ENCODE measurements around the gene KCNJ13.

DNA sequence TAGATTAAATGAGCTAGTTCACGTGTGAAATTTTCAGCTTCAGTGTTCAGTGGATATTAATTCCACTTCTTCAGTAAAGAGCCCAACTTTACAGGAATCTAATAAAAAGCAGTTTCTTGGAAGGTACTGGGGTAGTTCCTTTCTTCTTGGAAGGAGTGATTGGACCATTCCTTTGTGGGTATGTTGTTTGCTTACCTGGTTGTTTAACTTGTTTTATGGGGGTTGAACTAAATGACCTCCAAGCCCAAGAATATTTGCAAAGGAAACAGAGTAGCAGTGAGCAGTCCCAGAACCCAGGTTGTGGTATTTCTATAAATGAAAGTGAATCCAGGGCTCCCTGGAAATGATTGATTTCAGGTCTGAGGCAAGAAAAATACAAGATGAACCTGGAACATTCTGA is 31.4 kb downstream of the KCNJ13 start:
- TF ChIP-seq, protein P1, sequence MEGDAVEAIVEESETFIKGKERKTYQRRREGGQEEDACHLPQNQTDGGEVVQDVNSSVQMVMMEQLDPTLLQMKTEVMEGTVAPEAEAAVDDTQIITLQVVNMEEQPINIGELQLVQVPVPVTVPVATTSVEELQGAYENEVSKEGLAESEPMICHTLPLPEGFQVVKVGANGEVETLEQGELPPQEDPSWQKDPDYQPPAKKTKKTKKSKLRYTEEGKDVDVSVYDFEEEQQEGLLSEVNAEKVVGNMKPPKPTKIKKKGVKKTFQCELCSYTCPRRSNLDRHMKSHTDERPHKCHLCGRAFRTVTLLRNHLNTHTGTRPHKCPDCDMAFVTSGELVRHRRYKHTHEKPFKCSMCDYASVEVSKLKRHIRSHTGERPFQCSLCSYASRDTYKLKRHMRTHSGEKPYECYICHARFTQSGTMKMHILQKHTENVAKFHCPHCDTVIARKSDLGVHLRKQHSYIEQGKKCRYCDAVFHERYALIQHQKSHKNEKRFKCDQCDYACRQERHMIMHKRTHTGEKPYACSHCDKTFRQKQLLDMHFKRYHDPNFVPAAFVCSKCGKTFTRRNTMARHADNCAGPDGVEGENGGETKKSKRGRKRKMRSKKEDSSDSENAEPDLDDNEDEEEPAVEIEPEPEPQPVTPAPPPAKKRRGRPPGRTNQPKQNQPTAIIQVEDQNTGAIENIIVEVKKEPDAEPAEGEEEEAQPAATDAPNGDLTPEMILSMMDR (IDR thresholded peaks at IDR 0.05), result no peak
- TF ChIP-seq POLR2A (IDR thresholded peaks at IDR 0.05), result no peak

All from transverse colon (tissue), 3 donors.